Urothelium cell line (cell line): ENCODE data around the gene PLAAT2.

Experiments used
- DNase-seq: peaks from one replicate; pipeline ENCODE4 v3.0.0; 2011; ENCODE audit warnings: low spot score, mixed read lengths
- FAIRE-seq: peaks from 2 replicates; lab custom pipeline; 2011; peaks lifted over from hg19 to GRCh38; lab: Jason Lieb, UNC

Gene PLAAT2

GRCh38 chr11:63527667-63528066 is 35.5 kb downstream of the PLAAT2 start:
- no peak for DNase-seq
- FAIRE-seq = no peak

GRCh38 chr11:63523151-63523550 is 40.0 kb downstream of the PLAAT2 start:
- FAIRE-seq (no peak), DNase-seq (no peak)

GRCh38 chr11:63521896-63522295 is 41.3 kb downstream of the PLAAT2 start:
- FAIRE-seq = no peak
- no peak for DNase-seq

DNA sequence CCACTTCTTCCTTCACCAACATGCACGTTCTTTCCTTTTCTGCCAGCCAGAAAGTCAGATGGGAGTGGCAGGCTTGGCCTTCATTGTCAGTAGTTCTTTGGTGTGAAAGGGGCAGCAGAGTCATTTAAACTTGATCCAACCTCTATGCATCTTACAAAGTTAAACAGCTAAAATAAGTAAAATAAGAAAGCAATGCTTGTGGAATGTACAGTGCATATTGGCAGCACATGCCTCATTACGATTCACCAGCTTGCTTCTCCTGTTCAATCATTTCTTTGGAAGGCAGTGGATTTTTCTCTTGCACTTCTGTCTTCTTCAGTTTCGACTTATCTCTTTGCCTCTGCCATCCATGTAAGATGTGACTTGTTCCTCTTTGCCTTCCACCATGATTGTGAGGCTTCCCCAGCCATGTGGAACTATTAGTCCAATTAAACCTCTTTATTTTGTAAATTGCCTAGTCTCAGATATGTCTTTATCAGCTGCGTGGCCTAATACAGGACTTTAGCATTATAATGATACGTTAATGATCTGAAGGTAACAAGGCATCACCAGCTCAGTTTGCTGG is 42.5 kb downstream of the PLAAT2 start:
- no peak for DNase-seq
- no peak for FAIRE-seq

GRCh38 chr11:63518548-63518947 is 44.6 kb downstream of the PLAAT2 start:
- FAIRE-seq (no peak), DNase-seq (no peak)

DNA sequence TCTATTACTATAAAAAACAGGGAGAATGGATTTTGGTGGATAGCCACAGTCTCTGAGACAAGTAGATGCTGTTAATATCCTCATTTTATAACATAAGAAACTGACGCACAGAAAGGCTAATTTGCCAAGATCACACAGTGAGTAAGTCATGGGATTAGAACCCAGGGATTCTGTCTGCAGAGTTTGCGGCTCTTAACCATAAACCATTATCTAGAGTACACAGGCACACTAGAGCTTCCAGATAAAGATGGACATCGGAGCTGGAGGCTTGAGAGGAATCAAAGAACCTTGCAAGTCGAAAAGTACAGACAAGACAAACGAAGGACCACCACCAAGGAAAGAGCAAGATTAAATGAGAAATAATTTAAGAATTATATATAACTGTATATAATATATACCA is 46.0 kb downstream of the PLAAT2 start:
- DNase-seq (no peak), FAIRE-seq (no peak)

DNA sequence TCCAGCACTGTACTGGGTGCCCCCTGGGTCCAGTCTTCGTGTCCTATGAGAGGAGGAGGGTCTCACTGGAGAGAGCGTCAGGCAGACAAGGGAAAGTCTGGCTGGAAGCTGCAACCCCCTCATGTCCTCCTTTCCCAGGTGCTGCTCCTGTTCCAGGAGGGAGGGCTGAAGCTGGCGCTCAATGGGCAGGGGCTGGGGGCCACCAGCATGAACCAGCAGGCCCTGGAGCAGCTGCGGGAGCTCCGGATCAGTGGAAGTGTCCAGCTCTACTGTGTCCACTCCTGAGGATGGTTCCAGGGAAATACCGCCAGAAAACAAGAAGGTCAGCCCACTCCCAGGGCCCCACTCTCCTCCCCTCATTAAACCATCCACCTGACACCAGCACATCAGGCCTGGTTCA is 47.1 kb downstream of the PLAAT2 start:
- FAIRE-seq = no peak
- DNase-seq = no peak

GRCh38 chr11:63512816-63513215 is 50.4 kb downstream of the PLAAT2 start:
- FAIRE-seq (no peak), DNase-seq (no peak)

- FAIRE-seq (no peak), DNase-seq (no peak)
Observed at GRCh38 chr11:63511048-63511748, 52.0 kb downstream of the PLAAT2 start.

- DNase-seq (no peak), FAIRE-seq (no peak)
Observed at GRCh38 chr11:63510360-63511047, 52.7 kb downstream of the PLAAT2 start.

- FAIRE-seq (no peak), DNase-seq (no peak)
Observed at GRCh38 chr11:63508745-63509144, 54.4 kb downstream of the PLAAT2 start.

DNA sequence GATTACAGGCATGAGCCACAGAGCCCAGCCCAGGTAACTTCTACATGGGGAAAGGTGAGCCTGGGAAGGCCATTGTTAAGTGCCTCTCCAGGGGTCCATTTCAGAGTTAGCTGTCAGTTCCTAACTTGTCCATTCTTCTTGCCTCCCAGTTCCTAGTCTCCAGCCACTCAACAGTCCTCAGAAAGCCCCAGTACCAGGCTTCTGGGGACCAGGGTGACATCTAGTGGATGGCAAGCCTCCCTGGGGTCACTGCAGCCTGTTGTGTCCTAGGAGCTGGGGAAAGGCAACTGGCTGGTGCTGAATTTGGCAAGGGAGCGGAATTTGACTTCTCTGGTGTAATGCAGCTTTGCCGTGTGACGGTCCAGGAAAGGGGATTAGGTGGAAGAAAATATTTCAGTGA is 55.2 kb downstream of the PLAAT2 start:
- FAIRE-seq = no peak
- DNase-seq = no peak

DNA sequence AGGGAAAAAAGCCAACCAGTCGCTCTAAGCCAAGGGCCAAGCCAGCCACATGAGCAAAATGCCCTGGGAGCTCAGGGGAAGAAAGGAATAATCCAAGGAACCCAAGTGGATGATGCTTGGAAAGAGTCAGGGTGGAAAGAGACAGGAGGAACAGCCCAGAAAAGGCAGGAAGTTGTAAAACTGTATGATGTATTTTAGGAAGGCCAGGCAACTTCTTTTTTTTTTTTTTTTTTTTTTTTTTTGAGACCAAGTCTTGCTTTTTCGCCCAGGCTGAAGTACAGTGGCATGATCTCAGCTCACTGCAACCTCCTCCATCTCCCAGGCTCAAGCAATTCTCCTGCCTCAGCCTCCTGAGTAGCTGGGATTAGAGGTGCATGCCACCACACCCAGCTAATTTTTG is 55.7 kb downstream of the PLAAT2 start:
- FAIRE-seq (no peak), DNase-seq (no peak)

GRCh38 chr11:63506876-63507275 is 56.3 kb downstream of the PLAAT2 start:
- no peak for DNase-seq
- no peak for FAIRE-seq

DNA sequence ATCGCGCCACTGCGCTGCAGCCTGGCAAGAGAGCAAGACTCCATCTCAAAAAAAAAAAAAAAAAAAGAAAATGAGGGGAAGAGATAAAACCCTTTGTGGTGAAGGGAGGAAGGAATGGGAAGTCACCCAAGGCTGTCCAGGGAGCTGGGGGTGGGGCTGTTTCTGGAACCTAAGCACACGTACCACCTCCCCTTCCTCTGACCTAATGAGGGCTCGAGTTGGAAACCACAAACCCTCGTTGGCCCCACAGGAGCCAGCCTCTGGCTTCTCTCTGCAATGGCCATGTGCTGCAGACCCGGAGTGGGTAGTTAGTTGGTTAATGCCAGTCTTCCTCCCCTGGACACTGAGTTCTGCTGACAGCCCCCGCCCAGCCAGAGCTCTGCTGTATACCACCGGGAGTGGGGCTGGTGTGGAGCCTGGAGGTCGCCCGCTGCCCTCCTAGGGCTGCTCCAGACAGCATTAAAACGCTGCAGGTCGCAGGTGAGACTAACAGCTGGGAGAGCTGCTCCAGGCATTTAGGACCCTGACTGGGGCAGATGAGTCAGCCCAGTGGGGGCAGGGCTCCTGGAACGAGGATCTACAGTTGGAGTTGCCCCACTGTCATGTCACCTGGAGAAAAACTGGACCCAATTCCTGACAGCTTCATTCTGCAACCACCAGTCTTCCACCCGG is 57.2 kb downstream of the PLAAT2 start, which contains the start of gene LGALS12:
TSS of gene LGALS12 (plus strand) at position 228 of the 672 bp plus-strand sequence. CDS start at position 603, 375 bp downstream.
- FAIRE-seq (no peak), DNase-seq (no peak)

GRCh38 chr11:63504933-63505586 is 58.1 kb downstream of the PLAAT2 start:
- FAIRE-seq = no peak
- DNase-seq = no peak

DNA sequence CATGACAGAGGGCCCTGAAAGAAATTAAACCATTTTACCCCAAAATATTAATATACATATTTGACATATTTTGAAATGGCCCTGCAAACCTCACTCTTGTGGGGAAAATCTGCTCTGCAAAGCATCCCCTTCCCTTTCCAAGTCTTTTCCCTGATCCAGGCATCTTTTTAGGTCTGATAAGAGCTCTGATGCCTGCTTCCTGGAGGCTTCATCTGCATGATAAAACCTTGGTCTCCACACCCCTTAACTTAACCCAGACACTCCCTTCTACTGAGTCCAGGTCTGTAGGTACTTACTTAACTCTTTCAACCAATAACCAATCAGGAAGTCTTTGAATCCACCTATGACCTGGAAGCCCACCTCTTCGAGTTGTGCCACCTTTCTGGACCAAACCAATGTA is 59.1 kb downstream of the PLAAT2 start:
- no peak for FAIRE-seq
- DNase-seq = no peak

DNA sequence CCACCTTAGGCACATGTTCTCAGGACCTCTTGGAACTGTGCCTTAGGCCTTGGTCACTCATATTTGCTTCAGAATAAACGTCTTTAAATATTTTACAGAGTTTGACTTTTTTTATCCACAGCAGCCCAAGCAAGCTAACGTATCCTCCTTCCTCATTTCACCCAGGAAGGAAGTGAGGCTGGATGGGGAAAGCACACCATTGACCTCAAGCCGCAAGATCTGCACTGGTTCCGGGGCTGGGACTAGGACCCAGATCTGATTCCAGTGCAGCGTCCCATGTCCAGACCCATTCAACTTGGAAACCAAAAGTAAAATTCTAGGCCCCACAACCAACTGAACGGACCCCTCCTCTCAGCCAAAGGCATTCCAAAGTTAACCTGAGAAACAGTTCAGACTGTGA is 59.7 kb downstream of the PLAAT2 start:
- DNase-seq (no peak), FAIRE-seq (no peak)
